GM10248 (cell line): Measurements from ENCODE around the gene CCDC192.

Source experiments
- CTCF ChIA-PET: fragments of 300-600 bp; sonication (Branson Sonifier 250); formaldehyde crosslinking; extraction: SDS; loops from one replicate; lab custom pipeline; 2021; ENCODE audit warnings: antibody characterized with exemption; lab: Yijun Ruan, JAX
- POLR2A ChIA-PET: fragments of 350-650 bp; sonication (Branson Sonifier 250); formaldehyde crosslinking; extraction: SDS; loops from one replicate; lab custom pipeline; 2020; ENCODE audit warnings: antibody characterized with exemption; lab: Yijun Ruan, JAX
- DNase-seq: peaks from one replicate; pipeline ENCODE4 v3.0.0; 2012; ENCODE audit errors: extremely low spot score
- TF ChIP-seq, protein P1 (sequence below): IDR thresholded peaks from 2 replicates; pipeline ENCODE4 v1.5.1; 2012; ENCODE audit warnings: mild to moderate bottlenecking, low read depth; ENCODE audit errors: extremely low read depth, missing control alignments, control extremely low read depth

The CCDC192 gene

DNA sequence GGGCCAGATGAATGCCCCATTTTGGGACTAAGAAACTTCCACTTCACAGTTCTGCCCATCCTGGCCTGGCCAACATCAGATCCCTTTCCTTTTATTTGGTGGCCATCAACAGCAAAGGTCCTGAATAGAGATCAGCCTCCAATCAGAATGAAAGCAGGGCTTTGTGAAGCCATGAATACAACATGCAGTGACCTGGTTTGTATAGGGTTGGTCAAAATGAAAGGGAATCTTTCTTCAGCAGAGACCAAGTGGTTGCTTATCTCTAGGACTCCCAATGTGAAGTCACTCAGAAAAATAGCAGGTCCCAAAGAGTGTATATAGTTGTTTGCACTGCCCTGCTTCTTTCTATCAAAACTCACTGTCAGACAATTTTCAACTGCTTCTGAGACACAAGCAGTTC, 266.5 kb downstream of the CCDC192 start:
- POLR2A ChIA-PET: no interaction called here
- CTCF ChIA-PET: no interaction called here
- TF ChIP-seq, protein P1, sequence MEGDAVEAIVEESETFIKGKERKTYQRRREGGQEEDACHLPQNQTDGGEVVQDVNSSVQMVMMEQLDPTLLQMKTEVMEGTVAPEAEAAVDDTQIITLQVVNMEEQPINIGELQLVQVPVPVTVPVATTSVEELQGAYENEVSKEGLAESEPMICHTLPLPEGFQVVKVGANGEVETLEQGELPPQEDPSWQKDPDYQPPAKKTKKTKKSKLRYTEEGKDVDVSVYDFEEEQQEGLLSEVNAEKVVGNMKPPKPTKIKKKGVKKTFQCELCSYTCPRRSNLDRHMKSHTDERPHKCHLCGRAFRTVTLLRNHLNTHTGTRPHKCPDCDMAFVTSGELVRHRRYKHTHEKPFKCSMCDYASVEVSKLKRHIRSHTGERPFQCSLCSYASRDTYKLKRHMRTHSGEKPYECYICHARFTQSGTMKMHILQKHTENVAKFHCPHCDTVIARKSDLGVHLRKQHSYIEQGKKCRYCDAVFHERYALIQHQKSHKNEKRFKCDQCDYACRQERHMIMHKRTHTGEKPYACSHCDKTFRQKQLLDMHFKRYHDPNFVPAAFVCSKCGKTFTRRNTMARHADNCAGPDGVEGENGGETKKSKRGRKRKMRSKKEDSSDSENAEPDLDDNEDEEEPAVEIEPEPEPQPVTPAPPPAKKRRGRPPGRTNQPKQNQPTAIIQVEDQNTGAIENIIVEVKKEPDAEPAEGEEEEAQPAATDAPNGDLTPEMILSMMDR: no peak

DNA sequence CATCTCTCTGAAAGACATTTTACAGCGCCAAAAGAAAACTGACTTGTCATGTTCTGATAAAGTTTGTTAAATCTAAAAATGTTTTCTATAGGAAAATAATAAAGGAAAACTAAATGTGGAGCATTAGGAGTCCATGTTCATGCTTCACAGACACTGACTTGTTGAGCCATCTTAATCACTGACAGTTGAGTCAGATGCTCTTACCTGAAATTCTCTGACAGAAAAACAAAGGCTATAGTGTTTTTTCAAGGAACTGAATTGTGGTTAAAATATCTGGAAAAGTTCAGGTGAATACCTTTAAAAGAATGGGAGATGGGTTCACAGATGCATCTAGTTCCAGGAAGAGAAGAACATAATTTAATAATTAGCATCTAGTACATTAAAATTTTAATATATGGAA, 266.9 kb downstream of the CCDC192 start:
- no peak for DNase-seq
- ChIA-PET CTCF (interaction anchor here (1.6 kb wide), 1 partner anchor 57 kb away, joined by 3 read pairs; no protein-coding TSS in a partner anchor), POLR2A (no interaction called here)
- TF ChIP-seq, protein P1: no peak

More for the DNA sequence above, 266.5 kb downstream of the CCDC192 start:
- DNase-seq: no peak

GRCh38 chr5:127970854-127971425, 267.7 kb downstream of the CCDC192 start:
- ChIA-PET POLR2A (no interaction called here), CTCF (interaction anchor here (1.1 to 1.9 kb wide), 4 partner anchors 10 to 56 kb away, joined by 3 to 8 read pairs (median 4); no protein-coding TSS in a partner anchor)
- DNase-seq: no peak
- TF ChIP-seq, protein P1: no peak

DNA sequence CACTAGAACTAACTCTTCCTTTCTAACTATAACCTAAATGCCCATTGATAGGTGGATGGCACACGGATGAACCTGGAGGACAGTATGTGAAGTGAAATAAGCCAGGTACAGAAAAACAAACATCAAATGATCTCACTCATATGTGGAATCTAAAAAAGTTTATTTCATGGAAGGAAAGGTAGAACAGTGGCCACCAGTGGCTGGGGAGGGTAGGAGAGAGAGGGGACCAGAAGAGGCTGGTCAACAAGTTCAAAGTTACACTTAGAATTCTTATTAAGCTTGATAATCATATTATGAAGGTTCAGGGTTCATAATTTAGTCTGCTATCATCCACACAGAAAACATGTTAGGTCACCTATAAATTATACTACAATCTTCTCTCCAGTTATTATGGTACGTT, 272.8 kb downstream of the CCDC192 start:
- ChIA-PET POLR2A (no interaction called here), CTCF (no interaction called here)
- TF ChIP-seq, protein P1: no peak
- DNase-seq: no peak

GRCh38 chr5:127976525-127976924, 273.3 kb downstream of the CCDC192 start:
- ChIA-PET POLR2A (no interaction called here), CTCF (no interaction called here)
- no peak for DNase-seq
- TF ChIP-seq, protein P1: no peak

- CTCF ChIA-PET: interaction anchor here (0.8 to 1.6 kb wide), 4 partner anchors 10 to 102 kb away, joined by 3 to 4 read pairs (median 4); no protein-coding TSS in a partner anchor
- TF ChIP-seq, protein P1: no peak
- POLR2A ChIA-PET: no interaction called here
- no peak for DNase-seq
These were observed 274.0 kb downstream of the CCDC192 start for GRCh38 chr5:127976991-127977717.
